AG04450 (cell line): ENCODE results near the gene CHRND. TPM values are rescaled to one million over a fixed set of nuclear protein-coding genes. Genes with fewer than 3 reads are reported as not detected.

ENCODE experiments used
- CTCF ChIA-PET: fragments of 300-600, 350-600 bp; formaldehyde crosslinking; extraction: SDS; loops from one replicate; lab custom pipeline; 2022; ENCODE audit warnings: antibody characterized with exemption, inconsistent platforms; lab: Charles Lee
- POLR2A ChIA-PET: fragments of 350-600 bp; formaldehyde crosslinking; extraction: SDS; loops from one replicate; lab custom pipeline; 2021; ENCODE audit warnings: antibody characterized with exemption, inconsistent platforms; lab: Yijun Ruan, JAX
- DNase-seq: peaks from one replicate; pipeline ENCODE4 v3.0.0-alpha.2; 2011; ENCODE audit warnings: low read depth, low spot score
- H3K27ac ChIP-seq: one replicate; pipeline ENCODE4 v1.5.1; 2012; ENCODE audit warnings: low read depth, low read length, control low read depth
- H3K27me3 ChIP-seq: one replicate; pipeline ENCODE4 v1.6.0; 2012; ENCODE audit warnings: low read length; ENCODE audit not compliant: control insufficient read depth, insufficient read depth
- H3K4me3 ChIP-seq: 2 replicates; pipeline ENCODE4 v1.5.1; 2011; ENCODE audit warnings: mild to moderate bottlenecking, low read depth, low read length, control low read depth
- H3K9me3 ChIP-seq: 2 replicates; pipeline ENCODE4 v1.5.1; 2012; ENCODE audit warnings: low read length; ENCODE audit not compliant: control insufficient read depth, insufficient read depth
- polyA plus RNA-seq: library from polyadenylated mRNA; depleted of rRNA; stranded (reverse); fragments of >200 nt; gene quantifications from 2 replicates; pipeline ENCODE4 v1.2.3, GENCODE V29; 2011
- TF ChIP-seq, protein P1 (sequence below): IDR thresholded peaks from 2 replicates; pipeline ENCODE4 v1.5.1; 2011; ENCODE audit warnings: low read depth, low read length, control low read depth, inconsistent platforms

Gene CHRND
- polyA plus RNA-seq, 1 experiment = not detected

DNA sequence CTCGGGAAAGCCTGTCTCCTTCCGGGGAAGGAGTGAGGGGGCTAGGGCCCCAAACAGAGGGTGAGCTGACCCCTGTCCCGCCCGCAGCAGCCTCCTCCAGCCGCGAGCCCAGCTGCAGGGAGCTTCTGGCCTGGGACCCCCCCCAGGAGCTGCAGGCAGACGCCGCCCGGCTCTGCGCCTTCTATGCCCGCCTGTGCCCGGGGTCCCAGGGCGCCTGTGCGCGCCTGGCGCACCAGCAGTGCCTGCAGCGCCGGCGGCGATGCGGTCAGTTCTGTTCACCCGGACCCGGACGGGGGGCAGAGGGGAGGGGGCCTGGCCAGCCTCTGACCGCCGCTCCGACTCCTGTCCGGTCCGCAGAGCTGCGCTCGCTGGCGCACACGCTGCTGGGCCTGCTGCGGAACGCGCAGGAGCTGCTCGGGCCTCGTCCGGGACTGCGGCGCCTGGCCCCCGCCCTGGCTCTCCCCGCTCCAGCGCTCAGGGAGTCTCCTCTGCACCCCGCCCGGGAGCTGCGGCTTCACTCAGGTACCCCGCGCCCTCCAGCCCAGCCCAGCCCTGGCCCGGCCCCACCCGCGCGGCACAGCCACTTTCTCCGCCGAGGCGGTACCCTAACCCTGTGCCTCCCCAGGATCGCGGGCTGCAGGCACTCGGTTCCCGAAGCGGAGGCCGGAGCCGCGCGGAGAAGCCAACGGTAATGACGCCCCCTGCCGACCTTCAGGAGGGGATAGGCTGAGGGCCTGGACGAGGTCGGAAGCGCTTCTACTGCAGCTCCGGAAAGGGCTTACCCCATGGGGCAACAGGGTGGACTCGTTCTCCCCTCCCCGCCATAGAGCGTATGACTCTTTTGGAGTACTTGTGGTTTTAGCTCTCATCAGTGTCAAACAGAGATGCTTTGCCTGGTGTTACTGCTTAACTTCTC, 2.0 kb upstream of the CHRND start:
- H3K9me3 ChIP-seq = no peaks in the 10 kb centered on the region
- TF ChIP-seq, protein P1, sequence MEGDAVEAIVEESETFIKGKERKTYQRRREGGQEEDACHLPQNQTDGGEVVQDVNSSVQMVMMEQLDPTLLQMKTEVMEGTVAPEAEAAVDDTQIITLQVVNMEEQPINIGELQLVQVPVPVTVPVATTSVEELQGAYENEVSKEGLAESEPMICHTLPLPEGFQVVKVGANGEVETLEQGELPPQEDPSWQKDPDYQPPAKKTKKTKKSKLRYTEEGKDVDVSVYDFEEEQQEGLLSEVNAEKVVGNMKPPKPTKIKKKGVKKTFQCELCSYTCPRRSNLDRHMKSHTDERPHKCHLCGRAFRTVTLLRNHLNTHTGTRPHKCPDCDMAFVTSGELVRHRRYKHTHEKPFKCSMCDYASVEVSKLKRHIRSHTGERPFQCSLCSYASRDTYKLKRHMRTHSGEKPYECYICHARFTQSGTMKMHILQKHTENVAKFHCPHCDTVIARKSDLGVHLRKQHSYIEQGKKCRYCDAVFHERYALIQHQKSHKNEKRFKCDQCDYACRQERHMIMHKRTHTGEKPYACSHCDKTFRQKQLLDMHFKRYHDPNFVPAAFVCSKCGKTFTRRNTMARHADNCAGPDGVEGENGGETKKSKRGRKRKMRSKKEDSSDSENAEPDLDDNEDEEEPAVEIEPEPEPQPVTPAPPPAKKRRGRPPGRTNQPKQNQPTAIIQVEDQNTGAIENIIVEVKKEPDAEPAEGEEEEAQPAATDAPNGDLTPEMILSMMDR = no peak
- ChIA-PET CTCF (interaction anchor here (1.1 to 1.5 kb wide), 2 partner anchors 79 to 599 kb away, joined by 3 to 4 read pairs; no protein-coding TSS in a partner anchor), POLR2A (no interaction called here)
- H3K4me3 ChIP-seq = no peak overlapping the region
- no peak for DNase-seq
- H3K27ac ChIP-seq = no peak overlapping the region
- H3K27me3 ChIP-seq = peaks cover 53% of the 10 kb centered on the region

DNA sequence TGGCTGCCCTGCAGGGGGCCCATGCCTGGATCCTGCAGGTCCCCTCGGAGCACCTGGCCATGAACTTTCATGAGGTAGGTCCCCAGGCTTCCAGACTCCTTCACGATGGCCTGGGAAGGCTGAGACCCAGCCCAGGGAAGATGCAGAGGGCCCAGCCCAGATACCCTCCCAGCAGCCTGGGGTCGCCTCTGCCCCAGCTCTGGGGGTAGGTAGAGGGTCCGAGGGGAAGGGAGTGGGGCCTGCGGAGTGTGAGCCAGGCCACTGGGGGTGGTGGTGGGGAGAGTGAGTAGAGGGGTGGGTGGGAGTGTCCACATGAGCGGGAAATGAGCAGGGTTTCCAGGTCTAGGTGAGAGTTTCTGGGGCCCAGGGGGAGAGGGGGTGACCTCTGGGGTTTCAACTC, 1.2 kb upstream of the CHRND start:
- H3K27ac ChIP-seq = no peak overlapping the region
- CTCF ChIA-PET = interaction anchor here (1.1 to 1.5 kb wide), 2 partner anchors 80 to 599 kb away, joined by 3 to 4 read pairs; no protein-coding TSS in a partner anchor

DNA sequence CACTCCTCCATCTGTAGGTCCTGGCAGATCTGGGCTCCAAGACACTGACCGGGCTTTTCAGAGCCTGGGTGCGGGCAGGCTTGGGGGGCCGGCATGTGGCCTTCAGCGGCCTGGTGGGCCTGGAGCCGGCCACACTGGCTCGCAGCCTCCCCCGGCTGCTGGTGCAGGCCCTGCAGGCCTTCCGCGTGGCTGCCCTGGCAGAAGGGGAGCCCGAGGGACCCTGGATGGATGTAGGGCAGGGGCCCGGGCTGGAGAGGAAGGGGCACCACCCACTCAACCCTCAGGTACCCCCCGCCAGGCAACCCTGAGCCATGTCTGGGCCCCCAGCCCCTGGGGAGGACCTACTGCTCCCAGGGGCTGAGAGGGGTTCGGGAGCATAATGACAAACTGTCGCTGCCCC, 761 bp upstream of the CHRND start:
- Histone ChIP-seq H3K4me3 (no peak overlapping the region), H3K9me3 (no peaks in the 10 kb centered on the region), H3K27me3 (peaks cover 45% of the 10 kb centered on the region), H3K27ac (no peak overlapping the region)
- POLR2A ChIA-PET = no interaction called here
- no peak for DNase-seq
- TF ChIP-seq, protein P1 = no peak
- CTCF ChIA-PET = no interaction called here

More for the DNA sequence above, 1.2 kb upstream of the CHRND start:
- POLR2A ChIA-PET = no interaction called here
- no peak for DNase-seq
- Histone ChIP-seq H3K27me3 (peaks cover 45% of the 10 kb centered on the region), H3K9me3 (no peaks in the 10 kb centered on the region), H3K4me3 (no peak overlapping the region)
- TF ChIP-seq, protein P1 = no peak

GRCh38 chr2:232526372-232526941, 497 bp downstream of the CHRND start:
- TF ChIP-seq, protein P1 = no peak
- ChIA-PET POLR2A (no interaction called here), CTCF (interaction anchor here (0.6 kb wide), 1 partner anchor 65 kb away, joined by 4 read pairs; no protein-coding TSS in a partner anchor)
- Histone ChIP-seq H3K9me3 (no peaks in the 10 kb centered on the region), H3K27ac (no peak overlapping the region), H3K27me3 (peaks cover 36% of the 10 kb centered on the region), H3K4me3 (no peak overlapping the region)
- no peak for DNase-seq
